GM12873 (cell line): ENCODE data around the gene TRAPPC12.

ENCODE experiments used
- TF ChIP-seq, protein P1 (sequence below): IDR thresholded peaks from 2 replicates; pipeline ENCODE4 v1.5.1; 2012; ENCODE audit warnings: low read depth, mild to moderate bottlenecking, moderate library complexity, low read length, control low read depth; ENCODE audit not compliant: insufficient read depth; ENCODE audit errors: missing control alignments

Gene TRAPPC12

GRCh38 chr2:3355951-3356569 is 23.4 kb upstream of the TRAPPC12 start:
- TF ChIP-seq, protein P1, sequence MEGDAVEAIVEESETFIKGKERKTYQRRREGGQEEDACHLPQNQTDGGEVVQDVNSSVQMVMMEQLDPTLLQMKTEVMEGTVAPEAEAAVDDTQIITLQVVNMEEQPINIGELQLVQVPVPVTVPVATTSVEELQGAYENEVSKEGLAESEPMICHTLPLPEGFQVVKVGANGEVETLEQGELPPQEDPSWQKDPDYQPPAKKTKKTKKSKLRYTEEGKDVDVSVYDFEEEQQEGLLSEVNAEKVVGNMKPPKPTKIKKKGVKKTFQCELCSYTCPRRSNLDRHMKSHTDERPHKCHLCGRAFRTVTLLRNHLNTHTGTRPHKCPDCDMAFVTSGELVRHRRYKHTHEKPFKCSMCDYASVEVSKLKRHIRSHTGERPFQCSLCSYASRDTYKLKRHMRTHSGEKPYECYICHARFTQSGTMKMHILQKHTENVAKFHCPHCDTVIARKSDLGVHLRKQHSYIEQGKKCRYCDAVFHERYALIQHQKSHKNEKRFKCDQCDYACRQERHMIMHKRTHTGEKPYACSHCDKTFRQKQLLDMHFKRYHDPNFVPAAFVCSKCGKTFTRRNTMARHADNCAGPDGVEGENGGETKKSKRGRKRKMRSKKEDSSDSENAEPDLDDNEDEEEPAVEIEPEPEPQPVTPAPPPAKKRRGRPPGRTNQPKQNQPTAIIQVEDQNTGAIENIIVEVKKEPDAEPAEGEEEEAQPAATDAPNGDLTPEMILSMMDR: no peak

DNA sequence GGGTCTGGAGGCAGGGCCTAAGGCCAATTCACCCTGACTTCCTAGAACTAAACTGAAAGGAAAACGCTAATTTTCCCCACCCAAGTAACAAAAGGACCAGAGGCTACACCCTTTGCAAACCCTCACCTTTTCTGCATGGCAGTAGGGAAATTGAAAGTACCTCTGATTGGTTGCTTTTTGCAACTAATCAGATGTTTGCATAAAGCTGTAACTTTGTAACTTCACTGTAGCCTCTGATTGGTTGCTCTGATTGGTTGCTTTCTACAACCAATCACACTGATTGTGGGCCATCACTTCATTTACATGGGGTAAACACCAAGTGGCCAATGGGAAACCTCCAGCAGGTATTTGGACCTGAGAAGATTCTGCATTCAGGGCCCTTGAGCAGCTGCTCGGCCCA is 22.7 kb upstream of the TRAPPC12 start:
- TF ChIP-seq, protein P1: no peak

- TF ChIP-seq, protein P1: no peak
Measured at GRCh38 chr2:3357926-3358325, 21.6 kb upstream of the TRAPPC12 start.

DNA sequence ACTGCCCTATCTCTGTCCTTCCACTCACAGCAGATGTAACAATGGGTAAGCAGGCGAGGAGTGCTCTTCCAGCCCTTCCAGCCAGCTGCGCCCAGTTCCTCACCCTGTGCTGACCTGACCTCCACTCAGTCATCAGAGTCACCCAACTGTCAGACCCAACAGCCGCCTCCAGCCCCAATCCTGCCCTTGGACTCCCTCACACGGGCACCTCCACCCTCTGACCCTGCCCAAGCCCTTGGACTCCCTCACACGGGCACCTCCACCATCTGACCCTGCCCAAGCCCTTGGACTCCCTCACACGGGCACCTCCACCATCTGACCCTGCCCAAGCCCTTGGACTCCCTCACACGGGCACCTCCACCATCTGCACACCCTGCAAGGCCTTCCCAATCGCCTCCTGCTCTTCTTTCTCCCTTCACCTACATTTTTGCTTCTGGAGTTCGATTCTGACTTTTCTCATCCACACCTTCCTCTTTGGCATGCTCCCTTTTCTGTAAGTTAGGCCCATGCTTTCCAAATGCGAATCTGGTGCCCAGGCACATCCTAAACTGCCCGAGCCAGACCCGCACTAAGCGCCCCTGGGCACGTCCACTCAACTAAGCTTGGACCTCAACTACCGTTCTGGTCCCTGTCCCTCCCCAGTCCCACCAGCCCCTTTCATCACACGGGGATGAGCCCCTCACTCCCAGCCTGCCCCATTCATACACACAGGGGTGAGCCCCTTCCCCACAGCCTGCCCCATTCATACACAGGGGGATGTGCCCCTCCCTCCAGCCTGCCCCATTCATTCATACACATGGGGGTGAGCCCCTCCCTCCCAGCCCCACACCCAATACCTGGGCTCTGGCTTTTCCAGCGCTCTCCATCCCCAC is 17.7 kb upstream of the TRAPPC12 start:
- TF ChIP-seq, protein P1: no peak

GRCh38 chr2:3365219-3365618 is 14.3 kb upstream of the TRAPPC12 start:
- TF ChIP-seq, protein P1: no peak

DNA sequence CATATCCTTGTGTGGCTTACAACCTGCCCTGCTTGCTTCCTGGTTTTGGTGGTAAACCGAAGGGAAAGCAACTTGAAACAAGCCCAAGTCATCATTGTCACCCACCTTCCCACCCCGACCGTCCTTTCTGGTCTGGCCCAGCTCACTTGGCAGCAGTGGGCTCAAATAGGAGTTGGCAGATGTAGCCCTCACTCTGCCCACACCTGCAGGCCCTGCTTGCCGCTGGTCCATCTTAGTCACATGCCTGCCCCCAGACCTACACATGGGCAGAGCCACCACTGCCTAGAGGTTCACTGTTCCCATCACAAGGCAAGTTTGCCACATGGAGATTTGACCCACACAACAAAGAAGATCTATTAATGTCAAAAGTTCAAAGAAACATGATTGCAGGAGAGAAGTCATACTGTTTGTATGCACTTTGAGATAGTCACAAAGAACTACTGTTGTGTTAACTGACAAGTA is 11.2 kb upstream of the TRAPPC12 start:
- TF ChIP-seq, protein P1: no peak

DNA sequence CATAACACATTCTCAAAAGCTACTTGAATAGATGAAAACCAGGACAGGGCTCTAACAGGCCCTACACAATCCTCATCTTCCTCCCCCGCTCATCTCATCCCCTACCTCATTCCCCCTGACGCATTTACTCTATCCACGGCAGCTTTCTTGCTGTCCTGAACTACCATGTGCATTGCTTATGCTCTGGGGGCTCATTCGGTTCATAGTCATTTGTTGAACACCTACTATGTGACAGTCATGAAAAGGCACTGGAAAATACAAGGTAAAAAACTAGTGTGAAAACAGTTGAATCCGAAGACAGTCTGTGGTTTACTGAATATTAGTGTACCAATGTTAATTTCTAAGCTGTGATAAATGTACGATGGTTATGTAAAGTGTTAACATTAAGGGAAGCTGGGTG is 2.7 kb upstream of the TRAPPC12 start:
- TF ChIP-seq, protein P1: no peak
